ENCODE data around the gene ACE.

ACE gene

GRCh38 chr17:63542218-63542545 is 65.3 kb downstream of the ACE start:
- Histone ChIP-seq H4K20me1 (ENCODE audit: insufficient read depth) (no peaks in the 10 kb centered on the region), H3K4me1 (ENCODE audit: low read depth, poor library complexity, severe bottlenecking) (no peaks in the 10 kb centered on the region), H3K4me2 (no peak overlapping the region), H3K27ac (no peak overlapping the region), H3K36me3 (ENCODE audit: insufficient read depth) (no peaks in the 10 kb centered on the region), H3K4me3 (IDR thresholded peaks at IDR 0.05; ENCODE audit: insufficient read depth, low read depth, low read length) (no peak overlapping the region), H2AFZ (ENCODE audit: low read depth) (no peak overlapping the region), H3K79me2 (ENCODE audit: insufficient read depth, low read depth) (no peaks in the 10 kb centered on the region), H3K9ac (no peak overlapping the region), H3K27me3 (ENCODE audit: insufficient read depth, low read depth) (peaks cover under 1% of the 10 kb centered on the region; the same call in 1 of the 2 replicates)
- TF ChIP-seq CTCF (conservative IDR thresholded peaks at IDR 0.05; ENCODE audit: low read depth, low read length) = no peak

GRCh38 chr17:63542942-63543821 is 66.3 kb downstream of the ACE start:
- H3K4me2 ChIP-seq = no peak overlapping the region
- no peak overlapping the region for H2AFZ ChIP-seq (ENCODE audit: low read depth)
- no peaks in the 10 kb centered on the region for H3K4me1 ChIP-seq (ENCODE audit: low read depth, poor library complexity, severe bottlenecking)

GRCh38 chr17:63543822-63544420 is 67.1 kb downstream of the ACE start:
- Histone ChIP-seq H3K36me3 (ENCODE audit: insufficient read depth) (no peaks in the 10 kb centered on the region), H3K79me2 (ENCODE audit: insufficient read depth, low read depth) (no peaks in the 10 kb centered on the region), H3K9ac (no peak overlapping the region), H3K27me3 (ENCODE audit: insufficient read depth, low read depth) (no peaks in the 10 kb centered on the region; the same call in 1 of the 2 replicates), H4K20me1 (ENCODE audit: insufficient read depth) (no peaks in the 10 kb centered on the region), H3K4me3 (IDR thresholded peaks at IDR 0.05; ENCODE audit: insufficient read depth, low read depth, low read length) (no peak overlapping the region), H3K27ac (no peak overlapping the region), H2AFZ (ENCODE audit: low read depth) (no peak overlapping the region), H3K4me1 (ENCODE audit: low read depth, poor library complexity, severe bottlenecking) (peaks cover 4% of the 10 kb centered on the region), H3K4me2 (no peak overlapping the region)
- no peak for TF ChIP-seq CTCF (conservative IDR thresholded peaks at IDR 0.05; ENCODE audit: low read depth, low read length)

More at GRCh38 chr17:63542942-63543821, 66.3 kb downstream of the ACE start:
- Histone ChIP-seq H4K20me1 (ENCODE audit: insufficient read depth) (no peaks in the 10 kb centered on the region), H3K4me3 (IDR thresholded peaks at IDR 0.05; ENCODE audit: insufficient read depth, low read depth, low read length) (no peak overlapping the region), H3K36me3 (ENCODE audit: insufficient read depth) (no peaks in the 10 kb centered on the region), H3K27me3 (ENCODE audit: insufficient read depth, low read depth) (no peaks in the 10 kb centered on the region; the same call in 1 of the 2 replicates), H3K9ac (no peak overlapping the region), H3K79me2 (ENCODE audit: insufficient read depth, low read depth) (no peaks in the 10 kb centered on the region), H3K27ac (no peak overlapping the region)
- no peak for TF ChIP-seq CTCF (conservative IDR thresholded peaks at IDR 0.05; ENCODE audit: low read depth, low read length)

GRCh38 chr17:63544467-63545301 is 67.8 kb downstream of the ACE start:
- TF ChIP-seq CTCF (conservative IDR thresholded peaks at IDR 0.05; ENCODE audit: low read depth, low read length) = no peak
- Histone ChIP-seq H3K27ac (no peak overlapping the region), H4K20me1 (ENCODE audit: insufficient read depth) (no peaks in the 10 kb centered on the region), H3K4me2 (no peak overlapping the region), H3K36me3 (ENCODE audit: insufficient read depth) (no peaks in the 10 kb centered on the region), H3K27me3 (ENCODE audit: insufficient read depth, low read depth) (no peaks in the 10 kb centered on the region; the same call in 1 of the 2 replicates), H3K9ac (no peak overlapping the region), H3K79me2 (ENCODE audit: insufficient read depth, low read depth) (no peaks in the 10 kb centered on the region), H3K4me1 (ENCODE audit: low read depth, poor library complexity, severe bottlenecking) (peaks cover 10% of the 10 kb centered on the region), H3K4me3 (IDR thresholded peaks at IDR 0.05; ENCODE audit: insufficient read depth, low read depth, low read length) (no peak overlapping the region), H2AFZ (ENCODE audit: low read depth) (no peak overlapping the region)

Measured in KMS-11 (cell line).